MM.1S (cell line): ENCODE measurements around the gene GFOD1.

Source experiments
- DNase-seq: peaks from one replicate; pipeline ENCODE4 v3.0.0-alpha.2; 2015
- H2AFZ ChIP-seq: fragments of 300-600 bp; sonication (generic); 2 replicates; pipeline ENCODE4 v1.6.0; 2016; ENCODE audit warnings: antibody characterized with exemption, low read length
- H3F3A ChIP-seq: fragments of 300-600 bp; sonication (generic); 2 replicates; pipeline ENCODE4 v1.6.1; 2016; ENCODE audit warnings: mild to moderate bottlenecking, antibody characterized with exemption, low read length, moderate library complexity, mixed read lengths; ENCODE audit not compliant: insufficient read depth
- H3K27ac ChIP-seq: fragments of 300-600 bp; sonication (generic); 2 replicates; pipeline ENCODE4 v1.5.1; 2016; ENCODE audit warnings: mild to moderate bottlenecking, low read length
- H3K27me3 ChIP-seq: fragments of 300-600 bp; sonication (generic); replicated peaks from 2 replicates; pipeline ENCODE4 v1.6.0; 2016; ENCODE audit warnings: low read length; ENCODE audit not compliant: insufficient read depth
- H3K36me3 ChIP-seq: fragments of 300-600 bp; sonication (generic); replicated peaks from 2 replicates; pipeline ENCODE4 v1.6.1; 2016; ENCODE audit warnings: mild to moderate bottlenecking, low read length, mixed read lengths; ENCODE audit not compliant: insufficient read depth
- H3K4me1 ChIP-seq: fragments of 300-600 bp; sonication (generic); 2 replicates; pipeline ENCODE4 v1.6.1; 2016; ENCODE audit warnings: low read length, mixed read lengths
- H3K4me2 ChIP-seq: fragments of 300-600 bp; sonication (generic); 2 replicates; pipeline ENCODE4 v1.6.0; 2016; ENCODE audit warnings: low read depth, low read length
- H3K4me3 ChIP-seq: fragments of 300-600 bp; sonication (generic); 2 replicates; pipeline ENCODE4 v1.5.1; 2016; ENCODE audit warnings: low read length, mixed read lengths
- H3K79me2 ChIP-seq: fragments of 300-600 bp; sonication (generic); 2 replicates; pipeline ENCODE4 v1.6.1; 2016; ENCODE audit warnings: mixed run types, low read length, mixed read lengths
- H3K9ac ChIP-seq: fragments of 300-600 bp; sonication (generic); 2 replicates; pipeline ENCODE4 v1.6.1; 2016; ENCODE audit warnings: low read length, mixed read lengths
- H3K9me2 ChIP-seq: fragments of 300-600 bp; sonication (generic); replicated peaks from 2 replicates; pipeline ENCODE4 v1.6.1; 2016; ENCODE audit warnings: mild to moderate bottlenecking, low read length, mixed read lengths; ENCODE audit not compliant: insufficient read depth
- H3K9me3 ChIP-seq: fragments of 300-600 bp; sonication (generic); replicated peaks from 2 replicates; pipeline ENCODE4 v1.6.1; 2016; ENCODE audit warnings: mild to moderate bottlenecking, low read length, mixed read lengths; ENCODE audit not compliant: insufficient read depth
- H4K20me1 ChIP-seq: fragments of 300-600 bp; sonication (generic); 2 replicates; pipeline ENCODE4 v1.6.1; 2016; ENCODE audit warnings: mild to moderate bottlenecking, low read length, moderate library complexity, mixed read lengths; ENCODE audit not compliant: insufficient read depth
- EZH2 ChIP-seq: fragments of 300-600 bp; sonication (generic); optimal IDR thresholded peaks from 2 replicates; pipeline ENCODE3; 2017; ENCODE audit warnings: low read depth, mild to moderate bottlenecking, antibody characterized with exemption, low read length, mixed read lengths
- EZH2phosphoT487 ChIP-seq: fragments of 300-600 bp; sonication (generic); IDR thresholded peaks from 2 replicates; pipeline ENCODE4 v1.6.1; 2018; ENCODE audit warnings: antibody characterized with exemption, low read length
- TF ChIP-seq, protein P1 (sequence below): fragments of 300-600 bp; sonication (generic); IDR thresholded peaks from 2 replicates; pipeline ENCODE4 v1.5.1; 2016; ENCODE audit warnings: antibody characterized with exemption, low read length, mixed read lengths

GFOD1 gene

DNA sequence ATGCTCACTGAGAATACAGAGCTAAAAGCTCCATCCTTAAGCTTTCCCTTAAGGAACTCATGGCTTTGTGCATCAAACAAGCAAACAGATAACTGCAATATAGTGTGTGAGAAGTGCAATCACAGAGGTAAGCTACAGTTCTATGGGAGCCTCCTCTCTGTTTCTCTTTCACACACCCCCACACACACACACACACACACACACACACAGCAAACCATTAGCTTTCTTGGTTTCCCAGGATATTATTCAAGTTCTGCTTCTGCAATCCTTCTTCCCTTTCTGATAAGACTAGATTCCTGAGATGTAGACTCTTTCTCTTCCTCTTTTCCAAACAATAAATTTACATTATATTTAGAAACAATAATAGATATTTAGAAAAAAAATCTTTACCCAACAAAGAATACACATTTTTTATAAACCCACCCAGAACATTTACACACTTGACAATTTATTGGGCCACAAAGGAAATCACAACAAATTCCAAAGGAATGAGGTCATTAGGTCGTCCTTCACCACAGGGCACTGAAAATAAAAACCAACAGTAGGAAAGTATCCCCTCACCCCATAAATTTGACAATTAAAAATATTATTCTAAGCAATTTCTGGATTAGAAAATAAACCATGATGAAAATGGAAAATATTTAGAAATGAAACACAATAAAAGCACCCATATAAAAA is 9.3 kb upstream of the GFOD1 start:
- Histone ChIP-seq H3K27me3 (no peaks in the 10 kb centered on the region), H2AFZ (no peak overlapping the region), H3K27ac (no peak overlapping the region), H3K9ac (no peak overlapping the region), H3K4me2 (no peak overlapping the region), H3K4me1 (peaks cover 5% of the 10 kb centered on the region), H3F3A (no peaks in the 10 kb centered on the region), H3K9me2 (no peaks in the 10 kb centered on the region), H3K9me3 (no peaks in the 10 kb centered on the region), H3K36me3 (no peaks in the 10 kb centered on the region), H4K20me1 (no peaks in the 10 kb centered on the region), H3K4me3 (no peak overlapping the region), H3K79me2 (no peaks in the 10 kb centered on the region)
- TF ChIP-seq, protein P1, sequence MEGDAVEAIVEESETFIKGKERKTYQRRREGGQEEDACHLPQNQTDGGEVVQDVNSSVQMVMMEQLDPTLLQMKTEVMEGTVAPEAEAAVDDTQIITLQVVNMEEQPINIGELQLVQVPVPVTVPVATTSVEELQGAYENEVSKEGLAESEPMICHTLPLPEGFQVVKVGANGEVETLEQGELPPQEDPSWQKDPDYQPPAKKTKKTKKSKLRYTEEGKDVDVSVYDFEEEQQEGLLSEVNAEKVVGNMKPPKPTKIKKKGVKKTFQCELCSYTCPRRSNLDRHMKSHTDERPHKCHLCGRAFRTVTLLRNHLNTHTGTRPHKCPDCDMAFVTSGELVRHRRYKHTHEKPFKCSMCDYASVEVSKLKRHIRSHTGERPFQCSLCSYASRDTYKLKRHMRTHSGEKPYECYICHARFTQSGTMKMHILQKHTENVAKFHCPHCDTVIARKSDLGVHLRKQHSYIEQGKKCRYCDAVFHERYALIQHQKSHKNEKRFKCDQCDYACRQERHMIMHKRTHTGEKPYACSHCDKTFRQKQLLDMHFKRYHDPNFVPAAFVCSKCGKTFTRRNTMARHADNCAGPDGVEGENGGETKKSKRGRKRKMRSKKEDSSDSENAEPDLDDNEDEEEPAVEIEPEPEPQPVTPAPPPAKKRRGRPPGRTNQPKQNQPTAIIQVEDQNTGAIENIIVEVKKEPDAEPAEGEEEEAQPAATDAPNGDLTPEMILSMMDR: no peak
- TF ChIP-seq EZH2 (no peak), EZH2phosphoT487 (no peak)
- no peak for DNase-seq

DNA sequence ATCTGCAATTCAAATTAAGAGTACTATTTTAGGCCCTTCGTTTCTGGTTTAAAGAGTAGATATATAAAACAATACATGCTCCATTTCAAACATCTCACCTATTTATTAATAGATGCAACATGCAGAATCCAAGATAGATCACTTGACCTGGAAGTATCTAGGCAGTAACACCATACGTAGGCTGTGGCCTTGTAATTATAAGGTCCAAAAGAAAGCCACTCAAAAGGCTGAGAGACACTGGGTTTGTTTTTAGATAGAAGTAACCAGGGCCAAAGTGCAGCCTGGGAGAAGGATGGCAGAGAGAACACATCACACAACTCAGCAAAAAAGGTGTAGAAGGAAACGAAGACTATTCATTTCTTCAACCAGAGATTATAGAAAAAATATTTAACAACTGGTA is 8.4 kb upstream of the GFOD1 start:
- Histone ChIP-seq H3K79me2 (no peaks in the 10 kb centered on the region), H2AFZ (no peak overlapping the region), H3K36me3 (no peaks in the 10 kb centered on the region), H3K27me3 (no peaks in the 10 kb centered on the region), H3F3A (no peaks in the 10 kb centered on the region), H3K9ac (no peak overlapping the region), H3K9me3 (no peaks in the 10 kb centered on the region), H3K4me1 (peaks cover 5% of the 10 kb centered on the region), H4K20me1 (no peaks in the 10 kb centered on the region), H3K9me2 (no peaks in the 10 kb centered on the region), H3K4me2 (no peak overlapping the region), H3K4me3 (no peak overlapping the region), H3K27ac (no peak overlapping the region)
- TF ChIP-seq EZH2phosphoT487 (no peak), EZH2 (no peak)
- TF ChIP-seq, protein P1: no peak
- no peak for DNase-seq

DNA sequence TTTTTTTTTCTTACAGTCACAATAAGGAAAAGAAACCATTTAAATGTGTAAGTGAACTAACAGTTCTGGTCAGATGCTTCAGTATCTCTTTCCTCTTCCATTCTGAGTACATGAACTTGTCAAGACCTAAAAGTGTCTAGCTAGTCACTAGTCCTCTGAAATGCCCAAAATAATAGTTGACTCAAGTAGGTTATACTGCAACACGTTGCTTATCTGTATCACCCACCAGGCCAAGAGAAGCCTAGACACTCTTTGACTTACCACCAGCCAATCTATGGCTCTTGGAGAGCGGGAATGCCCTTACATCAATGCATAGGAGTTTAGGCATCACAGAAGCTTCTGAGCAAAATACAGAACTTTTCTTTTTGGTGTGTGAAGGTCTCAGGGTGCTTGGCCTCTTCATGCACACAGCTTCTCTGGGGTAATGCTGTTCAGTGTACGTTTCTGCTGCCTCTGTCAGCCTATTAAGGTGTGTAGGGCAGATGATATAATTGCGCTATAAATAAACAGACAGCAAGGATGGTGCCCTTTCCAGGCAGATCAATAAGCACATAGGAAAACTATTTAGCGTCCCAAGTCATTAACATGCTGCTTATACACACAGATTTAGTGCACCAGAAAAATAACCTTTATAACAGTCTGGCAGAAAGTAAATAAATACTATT is 7.8 kb upstream of the GFOD1 start:
- DNase-seq: no peak
- H4K20me1 ChIP-seq: no peaks in the 10 kb centered on the region
- H3K36me3 ChIP-seq: no peaks in the 10 kb centered on the region
- H3K79me2 ChIP-seq: no peaks in the 10 kb centered on the region
- no peaks in the 10 kb centered on the region for H3F3A ChIP-seq
- no peaks in the 10 kb centered on the region for H3K27me3 ChIP-seq
- no peaks in the 10 kb centered on the region for H3K9me3 ChIP-seq
- no peak overlapping the region for H3K4me3 ChIP-seq
- no peak overlapping the region for H3K9ac ChIP-seq
- peaks cover 5% of the 10 kb centered on the region for H3K4me1 ChIP-seq
- no peaks in the 10 kb centered on the region for H3K9me2 ChIP-seq
- TF ChIP-seq, protein P1: no peak
- TF ChIP-seq EZH2phosphoT487 (no peak), EZH2 (no peak)
- no peak overlapping the region for H3K4me2 ChIP-seq
- H3K27ac ChIP-seq: no peak overlapping the region
- H2AFZ ChIP-seq: no peak overlapping the region
